Muscle layer of duodenum (tissue), 2 donors: Measurements from ENCODE around the gene RBFA.
"Not testable (repeated sequence)": the region's sequence is repeated elsewhere in the genome, so short reads cannot be mapped to it uniquely, and the experiment has no call there.

ENCODE experiments used
- H3K27ac ChIP-seq: one replicate; pipeline ENCODE4 v1.7.0; 2013; ENCODE audit warnings: mild to moderate bottlenecking, low read length
- H3K27me3 ChIP-seq: one replicate; pipeline ENCODE4 v1.7.0; 2013; ENCODE audit warnings: low read depth, mild to moderate bottlenecking, control low read depth, low read length
- H3K36me3 ChIP-seq, 2 donors: one replicate each; pipeline ENCODE4 v1.7.0; 2013; ENCODE audit warnings: low read length in 2 of 2, control low read depth in 1 of 2, mild to moderate bottlenecking in 1 of 2; ENCODE audit not compliant: insufficient read depth in 2 of 2, control insufficient read depth in 1 of 2
- H3K4me1 ChIP-seq, 2 donors: one replicate each; pipeline ENCODE4 v1.7.0; 2013; ENCODE audit warnings: low read length in 2 of 2, mild to moderate bottlenecking in 2 of 2, control low read depth in 1 of 2, moderate library complexity in 1 of 2; ENCODE audit not compliant: insufficient read depth in 2 of 2, control insufficient read depth in 1 of 2
- H3K4me3 ChIP-seq, 2 donors: one replicate each; pipeline ENCODE4 v1.7.0; 2013; ENCODE audit warnings: low read length in 2 of 2, low read depth in 1 of 2, mild to moderate bottlenecking in 1 of 2
- H3K9me3 ChIP-seq, 2 donors: one replicate each; pipeline ENCODE4 v1.7.0; 2013; ENCODE audit warnings: low read length in 2 of 2, control low read depth in 1 of 2, mild to moderate bottlenecking in 1 of 2; ENCODE audit not compliant: control insufficient read depth in 1 of 2
- donor health status: healthy.

The RBFA gene

DNA sequence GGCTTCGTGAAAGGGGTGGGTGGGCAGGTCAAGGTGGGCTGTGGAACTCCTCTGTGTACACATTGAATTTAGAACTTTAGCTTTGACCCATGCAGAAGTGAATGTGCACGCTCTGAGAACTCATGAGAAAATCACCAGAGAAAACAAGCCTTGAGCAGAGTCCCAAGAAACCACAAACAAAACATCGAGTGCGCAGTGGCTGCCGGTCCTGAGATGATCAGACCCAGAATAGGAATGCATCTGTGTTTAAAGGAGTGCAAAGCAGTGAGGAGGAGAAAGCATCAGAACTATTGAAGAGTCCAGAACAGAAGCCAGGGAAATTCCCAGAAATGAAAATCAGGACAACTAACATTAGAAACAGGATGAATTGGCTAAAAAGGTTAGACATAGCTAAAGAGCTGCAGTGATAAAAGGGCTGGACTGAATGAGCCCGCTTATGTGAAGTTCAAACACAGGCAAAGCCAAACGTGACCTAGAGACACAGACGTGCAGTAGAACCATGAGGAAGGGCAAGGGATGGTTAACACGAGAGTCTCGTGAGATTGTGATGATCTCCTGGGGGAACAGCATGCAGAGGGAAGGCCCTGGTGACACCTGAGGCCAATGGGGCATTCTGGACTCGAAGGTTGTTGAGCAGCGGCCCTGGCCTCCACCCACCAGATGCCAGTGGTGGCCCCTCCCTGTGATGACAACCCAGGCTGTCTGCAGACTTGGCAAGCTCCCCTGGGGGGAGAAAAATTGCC lies 29.5 kb upstream of the RBFA start:
- Histone ChIP-seq H3K27me3 (no peaks in the 10 kb centered on the region), H3K4me1 (no peaks in the 10 kb centered on the region), H3K27ac (no peak overlapping the region), H3K36me3 (no peaks in the 10 kb centered on the region), H3K4me3 (no peak overlapping the region), H3K9me3 (peaks cover 0 to 19% of the 10 kb centered on the region in 2 donors)

DNA sequence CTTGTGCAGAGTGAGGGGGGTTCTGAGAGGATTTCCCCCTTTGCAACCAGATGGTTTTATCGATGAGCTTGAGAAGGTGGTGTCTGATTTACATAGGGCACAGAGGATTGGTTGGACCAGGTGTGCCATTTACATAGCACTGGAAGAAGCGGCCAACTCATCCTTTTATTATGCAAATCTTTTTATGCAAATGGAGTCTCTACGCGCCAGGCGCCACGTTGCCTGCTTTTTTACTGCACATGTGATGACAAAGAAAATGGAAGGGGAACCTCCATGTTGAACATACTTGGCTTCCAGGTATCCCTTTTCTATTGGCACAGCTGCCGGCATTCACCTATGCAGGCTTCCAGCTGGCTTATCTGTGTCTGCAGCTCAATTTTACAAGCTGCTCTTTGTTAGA lies 27.5 kb upstream of the RBFA start:
- no peak overlapping the region for H3K27ac ChIP-seq

DNA sequence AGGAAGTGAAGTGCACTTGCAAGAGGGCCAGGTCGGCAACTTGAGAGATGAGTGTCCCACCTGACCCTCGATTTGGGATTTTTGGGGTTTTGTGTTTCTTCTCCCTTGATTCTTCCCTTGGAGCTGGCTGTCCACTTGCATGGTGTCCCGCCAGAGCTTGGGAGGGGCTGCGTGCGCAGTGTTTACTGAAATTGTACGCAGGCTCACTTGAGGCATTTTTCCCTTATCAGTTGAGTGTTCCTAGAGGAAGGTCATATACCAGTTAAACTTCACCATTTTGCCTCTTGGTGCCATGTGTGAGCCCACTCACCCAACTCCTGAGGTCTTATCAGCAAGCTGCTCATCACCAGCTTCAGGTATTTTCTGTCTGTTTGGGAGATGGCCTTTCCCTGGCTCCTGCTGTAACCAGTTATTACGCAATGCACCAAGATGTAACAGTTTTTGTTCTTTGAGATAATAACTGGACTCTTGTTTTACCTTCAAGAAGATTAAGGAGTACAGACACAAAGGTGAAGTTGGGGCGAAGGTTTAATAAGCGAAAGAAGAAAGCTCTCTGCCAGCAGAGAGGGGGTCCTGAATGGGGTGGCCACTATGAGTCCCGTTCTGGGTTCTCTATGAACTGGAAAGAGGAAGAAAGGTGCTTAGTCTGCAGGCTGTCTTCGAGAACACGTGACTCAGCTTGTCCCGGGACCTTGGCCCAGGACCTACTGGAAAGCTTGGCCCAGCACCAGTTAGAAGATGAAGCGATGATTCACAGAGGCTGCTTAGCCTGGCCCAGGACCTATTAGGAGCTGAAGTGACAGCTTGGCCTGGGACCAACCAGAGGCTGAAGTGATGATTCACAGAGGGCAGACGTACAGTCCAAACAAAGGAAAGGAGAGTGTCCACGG lies 24.3 kb upstream of the RBFA start:
- Histone ChIP-seq H3K27ac (peak overlapping the region; percentile 21), H3K36me3 (peaks cover 0 to 4% of the 10 kb centered on the region in 2 donors), H3K27me3 (no peaks in the 10 kb centered on the region), H3K9me3 (peaks cover 0 to 30% of the 10 kb centered on the region in 2 donors), H3K4me3 (peak overlapping the region in 1 of 2 donors; percentile 10), H3K4me1 (peaks cover 0 to 10% of the 10 kb centered on the region in 2 donors)

More for the DNA sequence above, 27.5 kb upstream of the RBFA start:
- H3K4me3 ChIP-seq = no peak overlapping the region
- H3K4me1 ChIP-seq = peaks cover 0 to 10% of the 10 kb centered on the region in 2 donors
- no peaks in the 10 kb centered on the region for H3K27me3 ChIP-seq
- peaks cover 0 to 21% of the 10 kb centered on the region in 2 donors for H3K9me3 ChIP-seq
- H3K36me3 ChIP-seq = peaks cover 0 to 4% of the 10 kb centered on the region in 2 donors

- Histone ChIP-seq H3K27ac (peak overlapping the region; percentile 21), H3K9me3 (peaks cover 0 to 32% of the 10 kb centered on the region in 2 donors), H3K4me3 (peak overlapping the region in 1 of 2 donors; percentile 10), H3K36me3 (peaks cover 0 to 4% of the 10 kb centered on the region in 2 donors), H3K4me1 (peaks cover 0 to 10% of the 10 kb centered on the region in 2 donors), H3K27me3 (no peaks in the 10 kb centered on the region)
Observed at GRCh38 chr18:80010551-80010906, 23.7 kb upstream of the RBFA start.

DNA sequence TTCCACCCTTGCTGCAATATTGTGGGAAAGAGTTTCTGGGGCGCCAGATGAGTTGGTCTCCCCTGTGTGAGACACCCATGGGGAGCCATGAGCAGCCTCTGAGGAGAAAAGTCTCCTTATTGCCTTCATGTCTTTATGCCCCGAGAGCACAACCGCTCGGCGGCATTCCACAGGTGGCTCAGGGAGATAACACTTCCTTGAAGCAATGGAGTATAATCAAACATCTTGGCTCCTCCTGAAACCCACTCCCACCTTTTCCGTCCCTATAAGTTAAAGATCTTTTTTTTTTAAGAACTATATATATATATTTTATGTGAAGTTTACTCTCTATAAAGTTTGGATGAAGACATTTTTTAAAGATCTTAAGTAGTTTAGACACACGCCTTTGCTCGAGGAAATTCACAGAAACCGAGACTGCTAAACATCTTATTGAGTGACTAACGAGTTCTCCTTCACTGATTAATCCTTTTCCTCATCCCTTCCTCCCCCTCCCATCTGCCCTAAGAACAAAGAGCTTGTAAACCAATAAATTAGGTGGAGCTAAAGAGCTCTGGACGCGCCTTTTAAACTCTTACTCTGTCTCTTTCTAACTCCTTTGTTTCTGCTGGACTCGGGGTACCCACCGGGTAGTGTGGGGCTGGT lies 22.6 kb upstream of the RBFA start:
- H3K27me3 ChIP-seq, H3K4me3 ChIP-seq, H3K27ac ChIP-seq, H3K36me3 ChIP-seq: not testable (repeated sequence)
- Histone ChIP-seq H3K4me1 (peaks cover 0 to 10% of the 10 kb centered on the region in 2 donors), H3K9me3 (peaks cover 0 to 32% of the 10 kb centered on the region in 2 donors)

GRCh38 chr18:80012714-80013113 lies 21.5 kb upstream of the RBFA start:
- H3K27me3 ChIP-seq = no peaks in the 10 kb centered on the region
- peaks cover 0 to 30% of the 10 kb centered on the region in 2 donors for H3K9me3 ChIP-seq

GRCh38 chr18:80022613-80023012 lies 11.6 kb upstream of the RBFA start:
- H3K27ac ChIP-seq = no peak overlapping the region
- peak overlapping the region in 1 of 2 donors; percentile 49 for H3K4me3 ChIP-seq
- no peaks in the 10 kb centered on the region for H3K27me3 ChIP-seq
- no peaks in the 10 kb centered on the region for H3K4me1 ChIP-seq
- H3K36me3 ChIP-seq = peaks cover 0 to 27% of the 10 kb centered on the region in 2 donors
- H3K9me3 ChIP-seq = peaks cover 43 to 85% of the 10 kb centered on the region in 2 donors

More at GRCh38 chr18:80012714-80013113, 21.5 kb upstream of the RBFA start:
- H3K27ac ChIP-seq = no peak overlapping the region
- H3K4me3 ChIP-seq = no peak overlapping the region
- peaks cover 0 to 4% of the 10 kb centered on the region in 2 donors for H3K36me3 ChIP-seq
- H3K4me1 ChIP-seq = peaks cover 0 to 10% of the 10 kb centered on the region in 2 donors

GRCh38 chr18:80023173-80023572 lies 11.1 kb upstream of the RBFA start:
- no peaks in the 10 kb centered on the region for H3K27me3 ChIP-seq
- H3K27ac ChIP-seq = no peak overlapping the region
- H3K4me1 ChIP-seq = no peaks in the 10 kb centered on the region
- H3K4me3 ChIP-seq = peak overlapping the region in 1 of 2 donors; percentile 49
- peaks cover 43 to 85% of the 10 kb centered on the region in 2 donors for H3K9me3 ChIP-seq
- H3K36me3 ChIP-seq = peaks cover 0 to 27% of the 10 kb centered on the region in 2 donors

GRCh38 chr18:80026363-80026762 lies 7.9 kb upstream of the RBFA start:
- Histone ChIP-seq H3K27me3 (no peaks in the 10 kb centered on the region), H3K9me3 (peaks cover 43 to 63% of the 10 kb centered on the region in 2 donors)

GRCh38 chr18:80027719-80028118 lies 6.5 kb upstream of the RBFA start:
- not testable (repeated sequence) for H3K27me3 ChIP-seq, H3K4me3 ChIP-seq, H3K4me1 ChIP-seq, H3K27ac ChIP-seq
- peaks cover 30 to 50% of the 10 kb centered on the region in 2 donors for H3K9me3 ChIP-seq
- peaks cover 0 to 36% of the 10 kb centered on the region in 2 donors for H3K36me3 ChIP-seq

More at GRCh38 chr18:80026363-80026762, 7.9 kb upstream of the RBFA start:
- Histone ChIP-seq H3K4me3 (no peak overlapping the region), H3K27ac (no peak overlapping the region), H3K36me3 (peaks cover 0 to 36% of the 10 kb centered on the region in 2 donors), H3K4me1 (no peaks in the 10 kb centered on the region)

DNA sequence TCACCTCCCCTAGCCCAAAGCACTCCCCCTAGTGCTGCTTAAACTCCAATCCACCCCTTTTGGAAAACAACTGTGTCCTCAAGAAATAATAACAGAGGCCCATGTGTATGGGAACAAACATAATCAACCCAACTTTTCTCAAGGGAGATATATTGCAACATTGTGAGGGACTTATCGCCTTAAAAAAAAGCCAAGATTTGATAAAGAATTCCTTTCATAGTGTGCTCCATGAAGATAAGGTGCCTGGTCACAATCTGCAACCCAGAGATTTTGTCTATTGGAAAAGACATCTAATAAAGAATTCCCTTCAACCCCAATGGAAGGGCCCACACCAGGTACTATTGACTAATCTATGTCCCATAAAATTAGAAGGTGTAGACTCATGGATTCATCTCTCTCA lies 4.5 kb upstream of the RBFA start:
- no peaks in the 10 kb centered on the region for H3K27me3 ChIP-seq
- peaks cover 0 to 26% of the 10 kb centered on the region in 2 donors for H3K36me3 ChIP-seq
- no peak overlapping the region for H3K4me3 ChIP-seq
- no peaks in the 10 kb centered on the region for H3K4me1 ChIP-seq
- H3K9me3 ChIP-seq = peaks cover 12 to 30% of the 10 kb centered on the region in 2 donors
- H3K27ac ChIP-seq = no peak overlapping the region
